Peyer's patch (tissue), 4 donors: ENCODE data around the gene TTC22.

Experiments
- CTCF ChIP-seq, 6 experiments: fragments of 450-650 bp in 4 of 6; fragments of 200-600 bp in 2 of 6; sonication (generic) in 1 of 6; IDR thresholded peaks; one replicate each; pipeline ENCODE4 v1.5.1; 2017 to 2019; ENCODE audit warnings: antibody characterized with exemption in 6 of 6, mild to moderate bottlenecking in 3 of 6, moderate library complexity in 1 of 6
- POLR2A ChIP-seq, 2 donors: fragments of 450-650 bp; IDR thresholded peaks; one replicate each; pipeline ENCODE4 v1.5.1; 2017; ENCODE audit warnings: antibody characterized with exemption in 2 of 2, mild to moderate bottlenecking in 2 of 2, moderate library complexity in 2 of 2

- no peak for TF ChIP-seq CTCF (IDR thresholded peaks at IDR 0.05)
- no peak for TF ChIP-seq POLR2A (IDR thresholded peaks at IDR 0.05)
Observed at GRCh38 chr1:54745274-54745673, 55.8 kb downstream of the TTC22 start.
